K562 (cell line): ENCODE results near the gene CLEC19A. TPM values are rescaled to one million over a fixed set of nuclear protein-coding genes. Genes with fewer than 3 reads are reported as not detected.

Experiments used
- ATAC-seq: fragments of 200-7000 bp; cut with Tn5 transposase; 3 replicates; pipeline ENCODE4 v1.9.1; 2020; ENCODE audit warnings: moderate library complexity
- Bru-seq: library from RNA; stranded (reverse); fragments of 400-500 nt; gene quantifications from one replicate; lab custom pipeline; 2021; lab: Mats Ljungman, UMichigan
- BruChase-seq, 2 experiments: library from RNA; stranded (reverse); fragments of 400-500 nt; gene quantifications; one replicate each; lab custom pipeline; 2021; lab: Mats Ljungman, UMichigan
- BruUV-seq: library from RNA; stranded (reverse); fragments of 400-500 nt; replicated peaks from 2 replicates; lab custom pipeline; 2021; lab: Mats Ljungman, UMichigan
- CTCF ChIA-PET: fragments of 300-600 bp; formaldehyde crosslinking; extraction: SDS; loops from one replicate; lab custom pipeline; 2021; ENCODE audit warnings: low intra/inter-chr PET ratio; lab: Yijun Ruan, JAX
- POLR2A ChIA-PET: fragments of 300-600, 350-650 bp; sonication (Branson Sonifier 250); formaldehyde crosslinking; extraction: SDS; loops from one replicate; lab custom pipeline; 2021; ENCODE audit warnings: antibody characterized with exemption, inconsistent platforms; lab: Yijun Ruan, JAX
- DNase-seq, 4 experiments: peaks; one replicate each; pipeline versions ENCODE4 v3.0.0 to v3.0.0-alpha.2; 2011 to 2018; ENCODE audit warnings: low spot score in 3 of 4, mixed read lengths in 3 of 4; ENCODE audit errors: extremely low read depth in 1 of 4
- FAIRE-seq: peaks from 2 replicates; lab custom pipeline; 2011; peaks lifted over from hg19 to GRCh38; lab: Jason Lieb, UNC
- H2AFZ ChIP-seq: 2 replicates; pipeline ENCODE4 v1.6.0; 2011; ENCODE audit warnings: low read depth, low read length, control low read depth, inconsistent platforms
- H3K27ac ChIP-seq: fragments of 200-600 bp; 3 replicates; pipeline ENCODE4 v1.8.0; 2011; ENCODE audit warnings: low read depth, mild to moderate bottlenecking, control low read depth, inconsistent platforms, low read length, moderate library complexity, mixed read lengths; ENCODE audit errors: extremely low read depth
- H3K27me3 ChIP-seq, 2 experiments: fragments of 300-600 bp in 1 of 2; 2 replicates in 1 of 2; 3 replicates in 1 of 2; pipeline versions ENCODE4 v1.6.0 to v1.8.0; 2011; ENCODE audit warnings: inconsistent platforms in 2 of 2, low read length in 2 of 2, mild to moderate bottlenecking in 1 of 2, mixed read lengths in 1 of 2, moderate library complexity in 1 of 2; ENCODE audit not compliant: control insufficient read depth in 2 of 2, insufficient read depth in 2 of 2
- H3K36me3 ChIP-seq: fragments of 300-600 bp; 3 replicates; pipeline ENCODE4 v1.8.0; 2011; ENCODE audit warnings: mild to moderate bottlenecking, low read length, inconsistent platforms; ENCODE audit not compliant: control insufficient read depth, insufficient read depth
- H3K4me1 ChIP-seq, 2 experiments: fragments of 200-600 bp in 1 of 2; replicated peaks in 1 of 2; 2 replicates in 1 of 2; 3 replicates in 1 of 2; pipeline versions ENCODE4 v1.5.1 to v1.8.0; 2011; ENCODE audit warnings: inconsistent platforms in 2 of 2, low read length in 2 of 2, mild to moderate bottlenecking in 1 of 2, mixed read lengths in 1 of 2, moderate library complexity in 1 of 2; ENCODE audit not compliant: control insufficient read depth in 2 of 2, insufficient read depth in 2 of 2
- H3K4me2 ChIP-seq: 2 replicates; pipeline ENCODE4 v1.6.1; 2011; ENCODE audit warnings: low read length, control low read depth, inconsistent platforms, mixed read lengths; ENCODE audit not compliant: insufficient read depth
- H3K4me3 ChIP-seq: fragments of 200-600 bp; sonication (generic), shearing (Covaris generic); 2 replicates; pipeline ENCODE4 v1.5.1; 2016; ENCODE audit warnings: control low read depth, inconsistent platforms
- H3K79me2 ChIP-seq: fragments of 200-600 bp; 3 replicates; pipeline ENCODE4 v1.8.0; 2011; ENCODE audit warnings: low read length, inconsistent platforms; ENCODE audit not compliant: control insufficient read depth, insufficient read depth
- H3K9ac ChIP-seq, 2 experiments: 2 replicates each; pipeline versions ENCODE4 v1.6.0 to v1.6.1; 2011; ENCODE audit warnings: low read depth in 2 of 2, low read length in 2 of 2, control low read depth in 1 of 2, inconsistent platforms in 1 of 2, mild to moderate bottlenecking in 1 of 2, mixed read lengths in 1 of 2; ENCODE audit not compliant: insufficient read depth in 1 of 2
- H3K9me1 ChIP-seq: one replicate; pipeline ENCODE4 v1.6.0; 2011; ENCODE audit warnings: inconsistent platforms, mild to moderate bottlenecking, low read length, moderate library complexity; ENCODE audit not compliant: control insufficient read depth, insufficient read depth
- H3K9me3 ChIP-seq: replicated peaks from 2 replicates; pipeline ENCODE4 v1.5.1; 2011; ENCODE audit warnings: low read depth, low read length, inconsistent platforms; ENCODE audit not compliant: control insufficient read depth, insufficient read depth
- H4K20me1 ChIP-seq: replicated peaks from 2 replicates; pipeline ENCODE4 v1.6.1; 2011; ENCODE audit warnings: low read length, inconsistent platforms, mixed read lengths; ENCODE audit not compliant: control insufficient read depth, insufficient read depth
- RBM25 ChIP-seq: fragments of 200-400 bp; formaldehyde crosslinking; IDR thresholded peaks from 2 replicates; pipeline ENCODE4 v1.6.1; 2018; ENCODE audit warnings: low read length, low read depth, moderate library complexity; ENCODE audit not compliant: severe bottlenecking
- SAFB ChIP-seq: fragments of 200-400 bp; formaldehyde crosslinking; IDR thresholded peaks from 2 replicates; pipeline ENCODE4 v1.6.1; 2017; ENCODE audit warnings: low read depth, low read length, borderline replicate concordance
- SMARCB1 ChIP-seq: IDR thresholded peaks from 2 replicates; pipeline ENCODE4 v1.6.1; 2011; ENCODE audit warnings: improper control_type of control experiment, low read depth; ENCODE audit not compliant: insufficient read length
- WHSC1 ChIP-seq: IDR thresholded peaks from one replicate; pipeline ENCODE4 v1.6.1; 2012; ENCODE audit warnings: low read length, control low read depth, inconsistent platforms
- ZFP1 ChIP-seq: fragments of 450-650 bp; formaldehyde crosslinking; IDR thresholded peaks from 2 replicates; pipeline ENCODE4 v1.4.0; 2020; ENCODE audit warnings: mild to moderate bottlenecking, mixed read lengths
- WGBS: fragments of 100-300 bp; shearing (Covaris generic); methylation state at CpG from one replicate; pipeline ENCODE4 v1.1.6; 2016; ENCODE audit warnings: low coverage, mixed read lengths; ENCODE audit not compliant: insufficient coverage; ENCODE audit errors: missing lambda C conversion rate; 5-methylcytosine and 5-hydroxymethylcytosine counted together
- in situ Hi-C: fragments of 300-500 bp; cut with MboI; formaldehyde crosslinking; loops from 4 replicates; pipeline ENCODE4 v1.15.0; 2018; ENCODE audit warnings: inconsistent platforms, mixed read lengths
- intact Hi-C: fragments of 100-400 bp; cut with micrococcal nuclease; formaldehyde crosslinking; loops from 2 replicates; pipeline ENCODE4 v1.14.2; 2022
- long read RNA-seq, 3 experiments: library from polyadenylated mRNA in 2 of 3; library from RNA in 1 of 3; unstranded in 2 of 3; stranded (forward) in 1 of 3; transcript quantifications; one replicate each; pipeline ENCODE4 v2.0.0, GENCODE V29; 2019 to 2022
- polyA minus RNA-seq, 3 experiments: library from RNA; depleted of rRNA, polyadenylated mRNA; stranded (reverse); fragments of >200 nt; gene quantifications; 2 replicates each; pipeline ENCODE4 v1.2.3, GENCODE V29; 2011
- polyA plus RNA-seq, 8 experiments: library from polyadenylated mRNA; depleted of rRNA in 4 of 8; stranded (reverse) in 5 of 8; unstranded in 3 of 8; fragments of >200 nt; fragmentation: Nextera tagmentation in 2 of 8; fragmentation: Illumina TruSeq in 1 of 8; extraction: Ambion mirVana in 2 of 8; extraction: Trizol in 1 of 8; gene quantifications; 2 replicates each; pipeline versions ENCODE4 v1.2.1 to v1.2.3, GENCODE V29; 2011 to 2014; ENCODE audit warnings: inconsistent platforms in 1 of 8, missing spikeins in 1 of 8
- total RNA-seq, 7 experiments: library from RNA; depleted of rRNA in 6 of 7; stranded (reverse); fragments of >200 nt in 6 of 7; fragmentation: Illumina TruSeq in 2 of 7; extraction: Trizol in 2 of 7; gene quantifications; 2 replicates each; pipeline versions ENCODE4 v1.2.1 to v1.2.3, GENCODE V29; 2011 to 2021; ENCODE audit warnings: low replicate concordance in 1 of 7
- TF ChIP-seq, protein P1 (sequence below), 3 experiments: IDR thresholded peaks in 2 of 3; conservative IDR thresholded peaks in 1 of 3; 2 replicates each; pipeline ENCODE4 v1.5.1; 2011 to 2012; ENCODE audit warnings: low read length in 3 of 3, mild to moderate bottlenecking in 3 of 3, control low read depth in 2 of 3, improper control_type of control experiment in 1 of 3, inconsistent platforms in 1 of 3, low read depth in 1 of 3, mixed read lengths in 1 of 3, moderate library complexity in 1 of 3; ENCODE audit not compliant: insufficient read depth in 2 of 3

CLEC19A gene
- total RNA-seq (2011; cell fraction: chromatin; rRNA removed; ENCODE audit: low replicate concordance): not detected in 2 replicates
- total RNA-seq (2011; cell fraction: nucleolus; rRNA removed): not detected in 2 replicates
- total RNA-seq (2011; cell fraction: nucleoplasm; rRNA removed): not detected in 2 replicates
- total RNA-seq (2014; rRNA removed) (not detected in 2 replicates), total RNA-seq (2014; rRNA removed; fragmentation: Illumina TruSeq; extraction: Trizol) (not detected in 2 replicates), total RNA-seq (2015; rRNA removed; fragmentation: Illumina TruSeq; extraction: Trizol) (not detected in 2 replicates), total RNA-seq (2021) (not detected in 2 replicates), polyA plus RNA-seq (2011; rRNA removed) (not detected in 2 replicates), polyA plus RNA-seq (2014; fragmentation: Illumina TruSeq; extraction: Trizol) (not detected in 2 replicates), polyA plus RNA-seq (2014; fragmentation: Nextera tagmentation; extraction: Ambion mirVana) (not detected), polyA plus RNA-seq (2014; rRNA removed) (not detected in 2 replicates), polyA minus RNA-seq (2011; rRNA and poly(A)+ RNA removed) (not detected in 2 replicates), Bru-seq, nascent RNA (not detected), BruChase-seq, experiment 1, labeled RNA remaining after a 2-hour chase (not detected), BruChase-seq, experiment 2, labeled RNA remaining after a 6-hour chase (percentile 3 among the genes with signal in this experiment)
- not detected in 2 replicates for polyA plus RNA-seq (2011; cell fraction: cytosol; rRNA removed)
- polyA plus RNA-seq (2011; cell fraction: nucleus; rRNA removed): not detected in 2 replicates
- not detected in 2 replicates for polyA plus RNA-seq (2012)
- not detected in 2 replicates for polyA minus RNA-seq (2011; cell fraction: cytosol; rRNA and poly(A)+ RNA removed)
- polyA minus RNA-seq (2011; cell fraction: nucleus; rRNA and poly(A)+ RNA removed): not detected in 2 replicates
- long read RNA-seq, experiment 1: 0 reads
- long read RNA-seq, experiment 2: 0 reads
- long read RNA-seq, experiment 3: 0 reads

DNA sequence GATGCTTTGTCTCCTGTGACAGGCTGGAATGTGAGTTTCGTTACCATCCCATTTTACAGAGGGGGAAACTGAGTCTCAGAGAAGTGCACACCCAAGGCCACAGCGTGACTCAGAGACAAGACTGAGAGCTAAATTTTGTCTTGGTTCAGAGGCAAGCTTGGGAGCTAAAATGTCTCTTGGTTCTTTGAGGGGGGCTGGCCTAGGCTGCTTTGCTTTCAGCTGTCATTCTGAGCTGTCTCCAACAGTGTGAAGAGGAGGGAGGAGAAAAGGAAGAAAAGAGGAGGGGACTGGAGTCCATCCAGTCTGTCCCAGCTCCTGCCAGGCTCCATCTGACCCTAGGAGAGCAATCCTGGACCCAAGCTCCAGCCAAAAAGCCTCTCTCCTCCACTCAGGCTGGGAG, at the start of gene CLEC19A:
Gene CLEC19A, plus strand, starts transcription at position 301 of the 400 bp plus-strand sequence. CDS start 121 bp downstream, outside the sequence.
- Histone ChIP-seq H3K9me1 (no peaks in the 10 kb centered on the region), H3K9me3 (no peaks in the 10 kb centered on the region), H3K27ac (no peak within 1 kb of the TSS), H3K4me3 (no peak within 1 kb of the TSS), H3K9ac (no peak within 1 kb of the TSS), H3K79me2 (no peaks in the 10 kb centered on the region), H3K27me3 (no peaks in the 10 kb centered on the region; a peak in 1 of 5 replicates), H3K4me1 (no peaks in the 10 kb centered on the region; a peak in 1 of 5 replicates), H4K20me1 (no peaks in the 10 kb centered on the region), H3K4me2 (no peak within 1 kb of the TSS), H2AFZ (no peak within 1 kb of the TSS), H3K36me3 (no peaks in the 10 kb centered on the region)
- FAIRE-seq: no peak
- intact Hi-C loops (no loop called here), in situ Hi-C loops (no loop called here)
- WGBS: 0% methylated on average over 2 of the region's 2 CpGs
- no peak for ATAC-seq
- BruUV-seq: no TSS peak
- ChIA-PET POLR2A (interaction anchor here (0.7 to 1.5 kb wide), 4 partner anchors 9 to 199 kb away, joined by 3 to 4 read pairs (median 4); no protein-coding TSS in a partner anchor), CTCF (interaction anchor here (0.6 kb wide), 1 partner anchor 198 kb away, joined by 4 read pairs; no protein-coding TSS in a partner anchor)
- DNase-seq: no peak
- TF ChIP-seq WHSC1 (no peak), SMARCB1 (no peak), ZFP1 (CRISPR knock-in tag) (no peak), SAFB (no peak), RBM25 (peak; percentile 8)
- TF ChIP-seq, protein P1, sequence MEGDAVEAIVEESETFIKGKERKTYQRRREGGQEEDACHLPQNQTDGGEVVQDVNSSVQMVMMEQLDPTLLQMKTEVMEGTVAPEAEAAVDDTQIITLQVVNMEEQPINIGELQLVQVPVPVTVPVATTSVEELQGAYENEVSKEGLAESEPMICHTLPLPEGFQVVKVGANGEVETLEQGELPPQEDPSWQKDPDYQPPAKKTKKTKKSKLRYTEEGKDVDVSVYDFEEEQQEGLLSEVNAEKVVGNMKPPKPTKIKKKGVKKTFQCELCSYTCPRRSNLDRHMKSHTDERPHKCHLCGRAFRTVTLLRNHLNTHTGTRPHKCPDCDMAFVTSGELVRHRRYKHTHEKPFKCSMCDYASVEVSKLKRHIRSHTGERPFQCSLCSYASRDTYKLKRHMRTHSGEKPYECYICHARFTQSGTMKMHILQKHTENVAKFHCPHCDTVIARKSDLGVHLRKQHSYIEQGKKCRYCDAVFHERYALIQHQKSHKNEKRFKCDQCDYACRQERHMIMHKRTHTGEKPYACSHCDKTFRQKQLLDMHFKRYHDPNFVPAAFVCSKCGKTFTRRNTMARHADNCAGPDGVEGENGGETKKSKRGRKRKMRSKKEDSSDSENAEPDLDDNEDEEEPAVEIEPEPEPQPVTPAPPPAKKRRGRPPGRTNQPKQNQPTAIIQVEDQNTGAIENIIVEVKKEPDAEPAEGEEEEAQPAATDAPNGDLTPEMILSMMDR (IDR thresholded peaks at IDR 0.05 in 2 of 3, conservative IDR thresholded peaks at IDR 0.05 in 1 of 3; ENCODE audit: insufficient read depth in 2 of 3, low read depth in 1 of 3, low read length in 3 of 3): no peak
